ENCODE data around the gene SH3BP4. TPM values are rescaled to one million over a fixed set of nuclear protein-coding genes. Genes with fewer than 3 reads are reported as not detected.

The SH3BP4 gene
- total and polyA plus RNA-seq, 2 of the 8 experiments (the other 6 are each of a cell fraction or from before 2014, with no cell fraction given), result 28.3 to 35.4 TPM

GRCh38 chr2:235102896-235103295 lies 151.1 kb downstream of the SH3BP4 start (continued):
- TF ChIP-seq, protein P1, sequence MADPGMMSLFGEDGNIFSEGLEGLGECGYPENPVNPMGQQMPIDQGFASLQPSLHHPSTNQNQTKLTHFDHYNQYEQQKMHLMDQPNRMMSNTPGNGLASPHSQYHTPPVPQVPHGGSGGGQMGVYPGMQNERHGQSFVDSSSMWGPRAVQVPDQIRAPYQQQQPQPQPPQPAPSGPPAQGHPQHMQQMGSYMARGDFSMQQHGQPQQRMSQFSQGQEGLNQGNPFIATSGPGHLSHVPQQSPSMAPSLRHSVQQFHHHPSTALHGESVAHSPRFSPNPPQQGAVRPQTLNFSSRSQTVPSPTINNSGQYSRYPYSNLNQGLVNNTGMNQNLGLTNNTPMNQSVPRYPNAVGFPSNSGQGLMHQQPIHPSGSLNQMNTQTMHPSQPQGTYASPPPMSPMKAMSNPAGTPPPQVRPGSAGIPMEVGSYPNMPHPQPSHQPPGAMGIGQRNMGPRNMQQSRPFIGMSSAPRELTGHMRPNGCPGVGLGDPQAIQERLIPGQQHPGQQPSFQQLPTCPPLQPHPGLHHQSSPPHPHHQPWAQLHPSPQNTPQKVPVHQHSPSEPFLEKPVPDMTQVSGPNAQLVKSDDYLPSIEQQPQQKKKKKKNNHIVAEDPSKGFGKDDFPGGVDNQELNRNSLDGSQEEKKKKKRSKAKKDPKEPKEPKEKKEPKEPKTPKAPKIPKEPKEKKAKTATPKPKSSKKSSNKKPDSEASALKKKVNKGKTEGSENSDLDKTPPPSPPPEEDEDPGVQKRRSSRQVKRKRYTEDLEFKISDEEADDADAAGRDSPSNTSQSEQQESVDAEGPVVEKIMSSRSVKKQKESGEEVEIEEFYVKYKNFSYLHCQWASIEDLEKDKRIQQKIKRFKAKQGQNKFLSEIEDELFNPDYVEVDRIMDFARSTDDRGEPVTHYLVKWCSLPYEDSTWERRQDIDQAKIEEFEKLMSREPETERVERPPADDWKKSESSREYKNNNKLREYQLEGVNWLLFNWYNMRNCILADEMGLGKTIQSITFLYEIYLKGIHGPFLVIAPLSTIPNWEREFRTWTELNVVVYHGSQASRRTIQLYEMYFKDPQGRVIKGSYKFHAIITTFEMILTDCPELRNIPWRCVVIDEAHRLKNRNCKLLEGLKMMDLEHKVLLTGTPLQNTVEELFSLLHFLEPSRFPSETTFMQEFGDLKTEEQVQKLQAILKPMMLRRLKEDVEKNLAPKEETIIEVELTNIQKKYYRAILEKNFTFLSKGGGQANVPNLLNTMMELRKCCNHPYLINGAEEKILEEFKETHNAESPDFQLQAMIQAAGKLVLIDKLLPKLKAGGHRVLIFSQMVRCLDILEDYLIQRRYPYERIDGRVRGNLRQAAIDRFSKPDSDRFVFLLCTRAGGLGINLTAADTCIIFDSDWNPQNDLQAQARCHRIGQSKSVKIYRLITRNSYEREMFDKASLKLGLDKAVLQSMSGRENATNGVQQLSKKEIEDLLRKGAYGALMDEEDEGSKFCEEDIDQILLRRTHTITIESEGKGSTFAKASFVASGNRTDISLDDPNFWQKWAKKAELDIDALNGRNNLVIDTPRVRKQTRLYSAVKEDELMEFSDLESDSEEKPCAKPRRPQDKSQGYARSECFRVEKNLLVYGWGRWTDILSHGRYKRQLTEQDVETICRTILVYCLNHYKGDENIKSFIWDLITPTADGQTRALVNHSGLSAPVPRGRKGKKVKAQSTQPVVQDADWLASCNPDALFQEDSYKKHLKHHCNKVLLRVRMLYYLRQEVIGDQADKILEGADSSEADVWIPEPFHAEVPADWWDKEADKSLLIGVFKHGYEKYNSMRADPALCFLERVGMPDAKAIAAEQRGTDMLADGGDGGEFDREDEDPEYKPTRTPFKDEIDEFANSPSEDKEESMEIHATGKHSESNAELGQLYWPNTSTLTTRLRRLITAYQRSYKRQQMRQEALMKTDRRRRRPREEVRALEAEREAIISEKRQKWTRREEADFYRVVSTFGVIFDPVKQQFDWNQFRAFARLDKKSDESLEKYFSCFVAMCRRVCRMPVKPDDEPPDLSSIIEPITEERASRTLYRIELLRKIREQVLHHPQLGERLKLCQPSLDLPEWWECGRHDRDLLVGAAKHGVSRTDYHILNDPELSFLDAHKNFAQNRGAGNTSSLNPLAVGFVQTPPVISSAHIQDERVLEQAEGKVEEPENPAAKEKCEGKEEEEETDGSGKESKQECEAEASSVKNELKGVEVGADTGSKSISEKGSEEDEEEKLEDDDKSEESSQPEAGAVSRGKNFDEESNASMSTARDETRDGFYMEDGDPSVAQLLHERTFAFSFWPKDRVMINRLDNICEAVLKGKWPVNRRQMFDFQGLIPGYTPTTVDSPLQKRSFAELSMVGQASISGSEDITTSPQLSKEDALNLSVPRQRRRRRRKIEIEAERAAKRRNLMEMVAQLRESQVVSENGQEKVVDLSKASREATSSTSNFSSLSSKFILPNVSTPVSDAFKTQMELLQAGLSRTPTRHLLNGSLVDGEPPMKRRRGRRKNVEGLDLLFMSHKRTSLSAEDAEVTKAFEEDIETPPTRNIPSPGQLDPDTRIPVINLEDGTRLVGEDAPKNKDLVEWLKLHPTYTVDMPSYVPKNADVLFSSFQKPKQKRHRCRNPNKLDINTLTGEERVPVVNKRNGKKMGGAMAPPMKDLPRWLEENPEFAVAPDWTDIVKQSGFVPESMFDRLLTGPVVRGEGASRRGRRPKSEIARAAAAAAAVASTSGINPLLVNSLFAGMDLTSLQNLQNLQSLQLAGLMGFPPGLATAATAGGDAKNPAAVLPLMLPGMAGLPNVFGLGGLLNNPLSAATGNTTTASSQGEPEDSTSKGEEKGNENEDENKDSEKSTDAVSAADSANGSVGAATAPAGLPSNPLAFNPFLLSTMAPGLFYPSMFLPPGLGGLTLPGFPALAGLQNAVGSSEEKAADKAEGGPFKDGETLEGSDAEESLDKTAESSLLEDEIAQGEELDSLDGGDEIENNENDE (IDR thresholded peaks at IDR 0.05; ENCODE audit: insufficient replicate concordance, low read length), result no peak
- TF ChIP-seq ATF3 (IDR thresholded peaks at IDR 0.05; ENCODE audit: insufficient read depth, low read depth, low read length) (no peak), RAD21 (IDR thresholded peaks at IDR 0.05 in 1 of 2, conservative IDR thresholded peaks at IDR 0.05 in 1 of 2; ENCODE audit: low read depth in 2 of 2, low read length in 2 of 2) (no peak), ZNF274 (IDR thresholded peaks at IDR 0.05; ENCODE audit: borderline replicate concordance, extremely low read depth, low read length) (no peak), RXRA (IDR thresholded peaks at IDR 0.05; ENCODE audit: insufficient read depth, low read depth, low read length) (no peak), ASH2L (IDR thresholded peaks at IDR 0.05; ENCODE audit: low read length) (no peak), KDM5A (IDR thresholded peaks at IDR 0.05; ENCODE audit: low read length) (no peak)
